Activated CD8-positive, alpha-beta T cell treated with anti-CD3 and anti-CD28 coated beads, Interleukin-2, amount 10 ng/mL, durations not matched to agents 7 days and 5 days (primary cell): ENCODE results near the gene SPTBN1. TPM values are rescaled to one million over a fixed set of nuclear protein-coding genes. Genes with fewer than 3 reads are reported as not detected.
A peak's percentile ranks its signal among the peaks of the same experiment; 100 is the strongest.

ENCODE experiments used
- ATAC-seq: fragments of 150-1000 bp; cut with Tn5 transposase; one replicate; pipeline ENCODE4 v1.10.0; 2021; ENCODE audit warnings: moderate library complexity
- CTCF ChIA-PET: fragments of 350-600 bp; sonication (Branson Sonifier 250); formaldehyde crosslinking; loops from one replicate; lab custom pipeline; 2021; ENCODE audit warnings: antibody characterized with exemption; lab: Charles Lee
- POLR2A ChIA-PET: fragments of 350-600 bp; sonication (Branson Sonifier 250); formaldehyde crosslinking; loops from one replicate; lab custom pipeline; 2021; ENCODE audit warnings: antibody characterized with exemption; lab: Charles Lee
- DNase-seq: peaks from one replicate; pipeline ENCODE4 v3.0.0-alpha.2; 2020
- H3K27ac Mint-ChIP-seq: one replicate; pipeline ENCODE4 v1.8.0; 2021; ENCODE audit warnings: mild to moderate bottlenecking, mixed read lengths
- H3K27me3 Mint-ChIP-seq: one replicate; pipeline ENCODE4 v1.8.0; 2021; ENCODE audit warnings: low read depth, mixed read lengths
- H3K36me3 Mint-ChIP-seq: one replicate; pipeline ENCODE4 v1.8.0; 2021; ENCODE audit warnings: low read depth, mixed read lengths
- H3K4me1 Mint-ChIP-seq: one replicate; pipeline ENCODE4 v1.8.0; 2021; ENCODE audit warnings: low read depth, mixed read lengths
- H3K4me3 Mint-ChIP-seq: one replicate; pipeline ENCODE4 v1.8.0; 2021; ENCODE audit warnings: mild to moderate bottlenecking, mixed read lengths
- H3K9me3 Mint-ChIP-seq: one replicate; pipeline ENCODE4 v1.8.0; 2022; ENCODE audit warnings: mixed read lengths; ENCODE audit not compliant: insufficient read depth
- total RNA-seq, 2 experiments: library from RNA; stranded (reverse); gene quantifications; one replicate each; pipeline ENCODE4 v1.2.3, GENCODE V29; 2021

SPTBN1 gene
- total RNA-seq, 2 experiments from 2014 or later: 140 to 147 TPM

DNA sequence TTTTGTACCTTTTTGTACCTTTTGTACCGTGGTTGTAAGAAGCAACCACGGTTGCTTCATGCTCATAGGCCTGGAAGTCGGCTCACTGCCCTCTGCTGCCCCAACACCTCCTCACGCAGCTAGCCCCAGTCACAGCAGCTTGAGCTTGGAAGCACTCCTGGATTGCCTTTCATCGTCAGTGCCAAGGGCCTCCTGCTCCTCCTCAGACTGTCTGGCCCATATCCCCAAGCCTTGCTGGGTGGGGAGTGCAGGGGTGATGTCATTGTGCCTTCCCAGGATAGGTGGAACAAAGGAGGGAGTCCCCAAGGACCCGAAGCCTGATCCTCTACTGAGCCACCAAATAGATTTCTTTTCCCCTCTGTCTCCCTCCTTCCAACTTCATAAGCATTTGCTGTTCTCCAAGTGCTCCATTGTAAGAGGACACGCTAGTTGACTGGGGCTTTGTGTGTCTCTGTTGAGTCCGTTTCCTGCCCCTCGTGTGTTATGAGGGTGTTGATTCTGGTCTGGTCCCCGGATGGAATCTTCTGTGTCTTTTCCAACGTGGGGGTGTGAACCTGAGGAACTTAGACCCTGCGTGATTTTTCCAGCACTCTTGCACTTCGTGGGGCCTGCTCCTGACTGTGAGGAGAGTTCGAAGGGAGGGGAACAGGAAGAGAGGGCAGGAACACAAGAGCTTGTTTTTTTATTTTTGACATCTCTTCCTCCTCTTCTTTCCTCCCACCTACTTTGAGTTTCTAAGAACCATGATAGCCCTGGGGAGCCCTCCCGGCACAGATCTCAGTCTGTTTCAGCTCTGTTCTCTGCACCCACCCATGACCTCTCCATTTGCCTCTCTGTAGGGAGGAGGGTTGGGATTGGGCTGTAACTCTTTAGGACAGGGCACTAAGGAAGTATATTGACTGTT lies 140.1 kb downstream of the SPTBN1 start:
- Mint-ChIP-seq H3K27ac (peak overlapping the region; percentile 96), H3K4me3 (peak overlapping the region; percentile 70), H3K27me3 (no peaks in the 10 kb centered on the region), H3K36me3 (peaks cover 56% of the 10 kb centered on the region), H3K9me3 (no peaks in the 10 kb centered on the region), H3K4me1 (peaks cover 84% of the 10 kb centered on the region)
- DNase-seq (peak; percentile 43), ATAC-seq (peak; percentile 48)
- ChIA-PET CTCF (interaction anchor here (1.0 to 5.8 kb wide), 8 partner anchors 9 to 73 kb away, joined by 3 to 57 read pairs (median 13); no protein-coding TSS in a partner anchor), POLR2A (interaction anchor here (0.6 to 4.1 kb wide), 6 partner anchors 20 to 626 kb away, joined by 3 to 27 read pairs (median 4); partner anchors contain the start of gene PSME4)

DNA sequence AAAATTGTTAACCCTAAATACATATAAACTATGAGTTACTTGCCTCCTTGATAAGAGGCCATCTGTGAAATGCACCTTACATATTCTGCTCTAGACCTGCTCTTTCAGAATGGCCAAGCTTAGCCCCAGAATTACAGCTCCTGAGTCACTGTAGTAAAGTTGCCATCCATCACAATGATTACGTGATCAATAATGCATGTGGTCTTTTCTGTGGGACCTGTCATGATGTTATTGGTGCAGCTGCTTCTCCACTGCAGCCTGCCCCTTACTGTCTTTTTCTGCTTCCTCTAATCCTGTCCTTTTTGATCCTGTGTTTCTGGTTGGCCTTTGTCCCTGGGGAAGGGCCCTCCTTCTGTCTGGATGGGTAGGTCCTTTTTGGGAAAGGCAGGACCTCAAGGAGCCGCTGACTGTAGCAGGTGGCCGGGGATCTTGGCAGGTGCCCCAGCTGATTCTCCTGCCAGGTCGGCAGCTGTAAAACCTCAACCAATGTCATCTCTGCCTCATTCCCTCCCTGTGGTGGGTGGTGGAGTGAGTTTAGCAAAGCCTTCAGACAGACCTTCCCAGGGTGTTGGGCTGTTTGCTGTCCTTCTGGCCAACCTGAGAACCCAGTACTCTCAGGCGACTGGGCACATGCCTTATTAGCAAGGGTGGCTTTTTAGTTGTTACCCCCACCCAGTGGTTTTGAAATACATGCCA lies 141.2 kb downstream of the SPTBN1 start:
- Mint-ChIP-seq H3K27ac (peak overlapping the region; percentile 96), H3K27me3 (no peaks in the 10 kb centered on the region), H3K9me3 (no peaks in the 10 kb centered on the region), H3K36me3 (peaks cover 62% of the 10 kb centered on the region), H3K4me1 (peaks cover 88% of the 10 kb centered on the region), H3K4me3 (peak overlapping the region; percentile 70)
- DNase-seq (peak; percentile 48), ATAC-seq (peak; percentile 45)
- POLR2A ChIA-PET: interaction anchor here (0.8 to 4.1 kb wide), 9 partner anchors 8 to 627 kb away, joined by 3 to 27 read pairs (median 4); partner anchors contain the start of gene PSME4
- CTCF ChIA-PET: interaction anchor here (0.6 to 5.8 kb wide), 11 partner anchors 8 to 74 kb away, joined by 3 to 57 read pairs (median 6); no protein-coding TSS in a partner anchor

DNA sequence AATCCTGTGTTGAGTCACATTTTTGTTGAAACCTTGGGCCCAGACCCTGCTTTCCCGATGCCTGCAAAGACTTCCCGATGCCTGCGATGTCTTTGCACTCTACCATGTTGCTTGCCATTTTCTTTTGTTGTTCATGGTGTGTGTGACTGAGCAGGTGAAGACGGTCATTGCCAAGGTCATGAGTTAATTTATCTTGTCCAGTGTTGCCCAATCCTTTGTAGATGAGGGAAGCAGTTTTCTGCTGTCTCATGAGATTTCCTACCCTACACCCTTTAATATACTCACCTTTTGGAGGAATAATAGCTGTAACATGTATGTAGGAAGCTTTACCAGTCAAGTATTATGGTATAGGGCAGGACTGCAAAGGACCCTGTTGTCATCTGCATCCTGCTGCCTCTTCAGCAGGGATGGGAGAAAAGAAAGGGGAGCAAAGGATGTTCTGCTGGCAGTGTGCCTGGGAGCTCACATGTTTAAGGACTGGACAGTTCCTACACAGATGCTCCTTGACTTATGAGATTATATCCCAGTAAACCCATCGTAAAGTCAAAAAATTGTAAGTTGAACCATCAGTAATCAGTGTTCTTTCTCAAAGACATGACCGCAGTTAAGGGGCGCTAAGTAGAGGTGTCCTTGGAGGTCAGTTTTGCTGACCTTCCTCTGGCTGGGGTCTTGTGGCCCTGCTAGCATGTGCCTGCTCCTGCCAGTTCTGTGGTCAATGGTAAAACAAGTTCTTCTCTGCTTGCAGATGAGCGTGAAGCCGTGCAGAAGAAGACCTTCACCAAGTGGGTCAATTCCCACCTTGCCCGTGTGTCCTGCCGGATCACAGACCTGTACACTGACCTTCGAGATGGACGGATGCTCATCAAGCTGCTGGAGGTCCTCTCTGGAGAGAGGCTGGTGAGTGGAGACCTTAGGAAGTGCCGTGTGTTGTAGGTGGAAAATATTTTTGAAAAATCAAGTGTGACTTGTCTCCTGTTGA lies 142.5 kb downstream of the SPTBN1 start:
- no peaks in the 10 kb centered on the region for H3K9me3 Mint-ChIP-seq
- DNase-seq: no peak
- no peaks in the 10 kb centered on the region for H3K27me3 Mint-ChIP-seq
- ChIA-PET CTCF (interaction anchor here (0.6 to 5.8 kb wide), 9 partner anchors 7 to 75 kb away, joined by 3 to 57 read pairs (median 8); no protein-coding TSS in a partner anchor), POLR2A (interaction anchor here (0.8 to 4.1 kb wide), 7 partner anchors 8 to 39 kb away, joined by 3 to 27 read pairs (median 4); no protein-coding TSS in a partner anchor)
- H3K27ac Mint-ChIP-seq: peak overlapping the region; percentile 70
- no peak for ATAC-seq
- peaks cover 63% of the 10 kb centered on the region for H3K36me3 Mint-ChIP-seq
- H3K4me3 Mint-ChIP-seq: no peak overlapping the region
- H3K4me1 Mint-ChIP-seq: peaks cover 92% of the 10 kb centered on the region

DNA sequence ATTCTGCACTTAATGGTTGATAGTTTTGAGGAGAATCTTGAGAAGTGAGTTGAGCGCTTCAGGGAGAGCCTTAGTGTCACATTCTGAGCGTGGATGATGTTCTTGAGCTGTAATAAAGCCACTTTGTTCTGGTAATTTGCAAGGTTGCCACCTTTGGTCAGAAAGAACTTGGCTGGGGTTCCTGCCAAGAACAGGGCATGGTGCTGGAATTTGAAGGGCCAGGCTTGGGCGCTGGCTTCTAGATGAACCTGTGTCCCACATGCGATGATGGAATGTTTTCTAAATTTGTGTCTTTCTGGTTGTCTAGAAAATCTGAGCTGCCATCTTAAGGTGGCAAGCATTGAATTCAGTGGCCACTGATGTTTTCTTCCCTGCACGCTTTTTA lies 143.2 kb downstream of the SPTBN1 start:
- H3K27ac Mint-ChIP-seq: peak overlapping the region; percentile 73
- no peak overlapping the region for H3K4me3 Mint-ChIP-seq
- no peaks in the 10 kb centered on the region for H3K9me3 Mint-ChIP-seq
- peaks cover 97% of the 10 kb centered on the region for H3K4me1 Mint-ChIP-seq
- no peak for ATAC-seq
- CTCF ChIA-PET: interaction anchor here (2.6 to 5.8 kb wide), 2 partner anchors 21 to 28 kb away, joined by 8 to 57 read pairs; no protein-coding TSS in a partner anchor
- H3K27me3 Mint-ChIP-seq: no peaks in the 10 kb centered on the region
- H3K36me3 Mint-ChIP-seq: peaks cover 63% of the 10 kb centered on the region
- POLR2A ChIA-PET: interaction anchor here (0.6 to 1.2 kb wide), 6 partner anchors 9 to 41 kb away, joined by 3 to 4 read pairs (median 3); no protein-coding TSS in a partner anchor
- no peak for DNase-seq

DNA sequence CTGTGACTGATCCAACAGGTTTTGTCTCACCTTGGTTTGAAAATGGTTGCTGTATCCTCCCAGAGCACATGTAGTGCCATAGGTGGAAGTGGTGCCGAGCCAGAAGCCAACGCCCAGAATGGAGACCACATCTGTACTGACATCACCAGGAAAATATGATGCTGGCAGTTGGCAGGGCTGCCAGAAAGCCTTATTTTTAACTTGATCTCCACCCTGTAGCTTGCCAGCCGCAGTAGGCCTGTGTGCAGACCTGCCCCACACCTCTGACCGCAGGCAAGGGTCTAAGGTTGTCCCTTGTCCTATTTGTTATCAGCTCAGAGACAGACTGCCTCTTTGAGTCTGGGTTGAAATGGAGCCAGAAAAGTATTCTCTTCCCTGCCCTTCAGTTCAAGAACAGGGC lies 143.8 kb downstream of the SPTBN1 start:
- no peaks in the 10 kb centered on the region for H3K9me3 Mint-ChIP-seq
- no peaks in the 10 kb centered on the region for H3K27me3 Mint-ChIP-seq
- H3K4me1 Mint-ChIP-seq: peaks cover 99% of the 10 kb centered on the region
- ChIA-PET CTCF (interaction anchor here (2.6 to 5.8 kb wide), 2 partner anchors 22 to 29 kb away, joined by 8 to 57 read pairs; no protein-coding TSS in a partner anchor), POLR2A (interaction anchor here (0.6 to 1.2 kb wide), 6 partner anchors 9 to 41 kb away, joined by 3 read pairs; no protein-coding TSS in a partner anchor)
- ATAC-seq: peak; percentile 11
- peak; percentile 50 for DNase-seq
- H3K36me3 Mint-ChIP-seq: peaks cover 63% of the 10 kb centered on the region
- peak overlapping the region; percentile 73 for H3K27ac Mint-ChIP-seq
- H3K4me3 Mint-ChIP-seq: no peak overlapping the region

DNA sequence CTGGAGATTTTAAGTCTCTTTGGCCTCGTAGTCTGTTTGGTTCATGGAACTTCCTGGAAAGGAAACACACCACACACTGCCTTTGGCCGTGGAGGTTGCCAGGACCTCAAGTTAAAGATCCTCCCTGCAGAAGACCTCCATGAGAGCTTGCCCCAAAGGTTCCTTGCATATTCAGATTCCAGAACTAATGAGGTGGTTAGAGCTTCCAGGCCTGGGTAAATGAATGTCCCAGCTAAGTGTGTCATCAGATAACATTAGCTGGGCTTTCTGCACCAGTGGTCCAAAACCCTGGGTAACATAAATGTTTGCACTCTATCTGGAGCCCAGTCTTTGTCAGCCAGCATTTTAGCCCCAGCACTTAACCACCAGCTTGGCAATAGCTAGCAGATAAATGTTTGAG lies 145.2 kb downstream of the SPTBN1 start:
- no peak for ATAC-seq
- CTCF ChIA-PET: interaction anchor here (1.1 to 6.5 kb wide), 2 partner anchors 24 to 43 kb away, joined by 3 to 41 read pairs; no protein-coding TSS in a partner anchor
- Mint-ChIP-seq H3K36me3 (peaks cover 56% of the 10 kb centered on the region), H3K27ac (peak overlapping the region; percentile 69), H3K9me3 (no peaks in the 10 kb centered on the region), H3K4me3 (peak overlapping the region; percentile 32), H3K27me3 (no peaks in the 10 kb centered on the region), H3K4me1 (peaks cover 99% of the 10 kb centered on the region)
- POLR2A ChIA-PET: interaction anchor here (1.0 to 2.1 kb wide), 3 partner anchors 12 to 43 kb away, joined by 4 to 14 read pairs (median 5); no protein-coding TSS in a partner anchor
- no peak for DNase-seq

DNA sequence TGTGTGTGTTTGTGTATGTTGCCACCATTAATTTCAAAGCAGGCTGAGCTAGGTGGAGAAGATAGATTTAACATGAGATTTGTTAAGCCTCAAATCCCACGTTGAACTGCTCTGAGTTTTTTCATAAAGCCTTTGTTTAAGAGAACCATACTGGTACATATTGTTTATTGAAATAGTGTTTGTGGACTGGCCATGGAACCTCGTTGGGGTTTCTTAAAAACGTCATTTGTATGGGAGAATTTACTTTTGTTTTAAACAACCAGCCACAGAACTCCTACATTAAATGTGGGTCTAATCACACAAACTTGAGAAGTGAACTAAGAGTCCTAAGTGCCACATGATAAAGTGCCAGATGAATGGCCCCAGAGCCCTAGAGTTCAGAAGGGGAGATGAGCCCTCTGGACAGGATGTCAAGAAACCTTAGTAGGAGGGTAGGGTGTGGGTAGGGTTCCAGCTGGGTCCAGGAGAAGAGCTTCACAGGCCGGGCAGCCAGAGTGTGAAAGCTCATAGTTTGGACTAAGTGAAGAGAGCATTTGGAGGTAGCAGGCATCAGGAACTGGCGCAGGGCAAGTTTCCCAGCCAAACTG lies 146.7 kb downstream of the SPTBN1 start:
- ChIA-PET POLR2A (interaction anchor here (0.7 to 2.1 kb wide), 4 partner anchors 14 to 62 kb away, joined by 3 to 14 read pairs (median 3); no protein-coding TSS in a partner anchor), CTCF (interaction anchor here (0.6 to 6.5 kb wide), 7 partner anchors 10 to 105 kb away, joined by 3 to 41 read pairs (median 3); no protein-coding TSS in a partner anchor)
- Mint-ChIP-seq H3K4me3 (no peak overlapping the region), H3K27me3 (no peaks in the 10 kb centered on the region), H3K27ac (peak overlapping the region; percentile 69), H3K9me3 (no peaks in the 10 kb centered on the region), H3K36me3 (peaks cover 61% of the 10 kb centered on the region), H3K4me1 (peaks cover 93% of the 10 kb centered on the region)
- DNase-seq (no peak), ATAC-seq (no peak)

DNA sequence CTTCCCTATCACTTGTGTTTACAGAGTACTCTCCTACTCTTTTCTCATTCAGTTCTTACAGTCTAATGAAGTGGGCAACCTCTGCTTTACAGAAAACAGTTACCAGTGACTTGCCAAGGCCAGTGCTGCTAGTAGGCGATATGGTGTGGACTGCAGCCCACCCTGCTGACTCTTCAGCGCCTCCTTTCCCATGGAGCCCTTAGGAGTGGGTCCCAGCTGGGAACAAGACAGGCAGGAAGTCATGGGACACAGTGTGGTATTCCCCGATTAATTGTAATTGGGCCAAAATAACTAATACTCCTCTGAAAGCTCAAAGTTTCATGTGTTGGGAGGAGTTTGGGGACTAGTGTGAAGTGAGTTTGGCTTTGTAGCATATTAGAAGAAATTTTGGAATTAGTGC lies 147.2 kb downstream of the SPTBN1 start:
- ATAC-seq: no peak
- Mint-ChIP-seq H3K4me1 (peaks cover 92% of the 10 kb centered on the region), H3K4me3 (no peak overlapping the region), H3K27ac (peak overlapping the region; percentile 43), H3K36me3 (peaks cover 61% of the 10 kb centered on the region), H3K9me3 (no peaks in the 10 kb centered on the region), H3K27me3 (no peaks in the 10 kb centered on the region)
- ChIA-PET POLR2A (interaction anchor here (0.7 to 1.6 kb wide), 5 partner anchors 11 to 62 kb away, joined by 3 to 5 read pairs (median 3); no protein-coding TSS in a partner anchor), CTCF (interaction anchor here (1.0 to 6.5 kb wide), 7 partner anchors 12 to 105 kb away, joined by 3 to 41 read pairs (median 5); no protein-coding TSS in a partner anchor)
- no peak for DNase-seq

DNA sequence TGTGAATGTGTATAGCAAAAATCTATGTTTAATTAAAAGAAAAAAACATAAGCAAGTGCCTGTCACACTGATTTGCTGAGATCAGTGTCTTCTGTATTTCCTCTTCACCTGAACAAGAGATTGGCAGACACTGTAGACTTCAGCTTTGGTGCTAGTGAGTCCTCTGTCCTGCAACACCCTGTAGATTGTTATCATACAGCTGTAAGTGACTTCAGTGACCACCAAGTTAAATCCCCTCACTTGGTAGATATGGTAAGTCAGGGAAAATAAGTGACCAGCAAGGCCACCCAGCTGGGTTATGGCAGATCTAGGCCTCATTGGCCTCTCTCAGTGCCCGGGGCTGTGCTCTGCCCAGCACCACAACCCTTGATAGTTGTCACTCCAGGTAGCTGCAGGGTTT lies 147.7 kb downstream of the SPTBN1 start:
- ATAC-seq: no peak
- DNase-seq: no peak
- H3K4me3 Mint-ChIP-seq: no peak overlapping the region
- peaks cover 57% of the 10 kb centered on the region for H3K36me3 Mint-ChIP-seq
- no peaks in the 10 kb centered on the region for H3K9me3 Mint-ChIP-seq
- H3K27me3 Mint-ChIP-seq: no peaks in the 10 kb centered on the region
- CTCF ChIA-PET: interaction anchor here (1.1 to 6.5 kb wide), 7 partner anchors 7 to 104 kb away, joined by 3 to 41 read pairs (median 5); no protein-coding TSS in a partner anchor
- POLR2A ChIA-PET: interaction anchor here (0.7 to 2.2 kb wide), 5 partner anchors 11 to 45 kb away, joined by 3 to 14 read pairs (median 4); no protein-coding TSS in a partner anchor
- H3K4me1 Mint-ChIP-seq: peaks cover 88% of the 10 kb centered on the region
- H3K27ac Mint-ChIP-seq: peak overlapping the region; percentile 43
